Sigmoid colon (tissue), 4 donors: ENCODE results near the gene ATP11B.

Experiments used
- EP300 ChIP-seq, 4 donors: sonication (generic); formaldehyde crosslinking; IDR thresholded peaks; one replicate each; pipeline ENCODE4 v1.6.1; 2017; ENCODE audit warnings: antibody characterized with exemption in 4 of 4
- POLR2A ChIP-seq, 2 donors: fragments of 450-650 bp; IDR thresholded peaks; one replicate each; pipeline ENCODE4 v1.6.1; 2016; ENCODE audit warnings: antibody characterized with exemption in 2 of 2, mild to moderate bottlenecking in 2 of 2, moderate library complexity in 2 of 2
- POLR2AphosphoS5 ChIP-seq, 4 donors: sonication (generic); formaldehyde crosslinking; IDR thresholded peaks; one replicate each; pipeline ENCODE4 v1.6.1; 2017; ENCODE audit warnings: antibody characterized with exemption in 4 of 4
- TF ChIP-seq, protein P1 (sequence below), 4 experiments: fragments of 450-650 bp in 3 of 4; fragments of 200-600 bp in 1 of 4; IDR thresholded peaks; one replicate each; pipeline ENCODE4 v1.5.1; 2016 to 2019; ENCODE audit warnings: antibody characterized with exemption in 4 of 4, mild to moderate bottlenecking in 3 of 4, moderate library complexity in 2 of 4

DNA sequence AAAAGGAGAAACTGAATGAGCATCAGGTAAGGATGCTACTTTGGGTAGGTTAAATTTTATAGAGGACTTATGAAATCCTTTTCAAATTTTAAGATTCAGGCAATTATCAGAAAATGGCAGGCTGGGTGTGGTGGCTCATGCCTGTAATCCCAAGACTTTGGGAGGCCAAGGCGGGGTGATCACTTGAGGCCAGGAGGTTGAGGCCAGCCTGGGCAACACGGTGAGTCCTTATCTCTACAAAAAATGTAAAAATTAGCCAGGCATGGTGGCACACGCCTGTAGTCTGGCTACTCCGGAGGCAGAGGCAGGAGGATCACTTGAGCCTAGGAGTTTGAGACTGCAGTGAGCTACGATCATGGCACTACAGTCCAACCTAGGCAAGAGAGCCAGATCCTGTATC is 163.9 kb downstream of the ATP11B start:
- TF ChIP-seq, protein P1, sequence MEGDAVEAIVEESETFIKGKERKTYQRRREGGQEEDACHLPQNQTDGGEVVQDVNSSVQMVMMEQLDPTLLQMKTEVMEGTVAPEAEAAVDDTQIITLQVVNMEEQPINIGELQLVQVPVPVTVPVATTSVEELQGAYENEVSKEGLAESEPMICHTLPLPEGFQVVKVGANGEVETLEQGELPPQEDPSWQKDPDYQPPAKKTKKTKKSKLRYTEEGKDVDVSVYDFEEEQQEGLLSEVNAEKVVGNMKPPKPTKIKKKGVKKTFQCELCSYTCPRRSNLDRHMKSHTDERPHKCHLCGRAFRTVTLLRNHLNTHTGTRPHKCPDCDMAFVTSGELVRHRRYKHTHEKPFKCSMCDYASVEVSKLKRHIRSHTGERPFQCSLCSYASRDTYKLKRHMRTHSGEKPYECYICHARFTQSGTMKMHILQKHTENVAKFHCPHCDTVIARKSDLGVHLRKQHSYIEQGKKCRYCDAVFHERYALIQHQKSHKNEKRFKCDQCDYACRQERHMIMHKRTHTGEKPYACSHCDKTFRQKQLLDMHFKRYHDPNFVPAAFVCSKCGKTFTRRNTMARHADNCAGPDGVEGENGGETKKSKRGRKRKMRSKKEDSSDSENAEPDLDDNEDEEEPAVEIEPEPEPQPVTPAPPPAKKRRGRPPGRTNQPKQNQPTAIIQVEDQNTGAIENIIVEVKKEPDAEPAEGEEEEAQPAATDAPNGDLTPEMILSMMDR (IDR thresholded peaks at IDR 0.05), result no peak
- TF ChIP-seq POLR2A (IDR thresholded peaks at IDR 0.05), result no peak
- no peak for TF ChIP-seq EP300 (IDR thresholded peaks at IDR 0.05)
- TF ChIP-seq POLR2AphosphoS5 (IDR thresholded peaks at IDR 0.05), result no peak
